Measurements from ENCODE around the gene ALX4. TPM values are rescaled to one million over a fixed set of nuclear protein-coding genes. Genes with fewer than 3 reads are reported as not detected.
A peak's percentile ranks its signal among the peaks of the same experiment; 100 is the strongest.

Gene ALX4
- total and polyA plus RNA-seq, 2 of the 8 experiments (the other 6 are each of a cell fraction or from before 2014, with no cell fraction given) = not detected

DNA sequence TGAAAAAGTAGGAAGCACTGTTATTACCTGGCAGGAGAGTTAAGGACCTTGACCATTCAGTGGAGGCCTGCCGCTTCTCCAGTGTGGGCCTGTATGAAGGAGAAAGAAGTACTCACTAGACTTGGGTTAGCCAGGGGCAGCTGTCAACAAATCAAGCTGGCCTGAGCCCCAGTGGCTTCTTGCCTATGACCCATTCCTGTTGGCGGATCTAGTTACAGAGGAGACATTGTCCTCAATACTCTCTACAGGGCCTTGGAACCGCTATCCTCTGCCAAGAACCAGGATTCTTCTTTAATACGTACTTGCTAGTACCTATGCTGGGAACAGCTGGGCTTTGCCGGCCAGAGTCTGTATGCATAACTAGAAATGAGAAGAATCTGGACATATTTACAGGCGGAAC lies 68.1 kb downstream of the ALX4 start:
- Histone ChIP-seq H2BK120ac (replicated peaks; ENCODE audit: low read depth, low read length) (no peak overlapping the region), H3K79me2 (ENCODE audit: control insufficient read depth in 1 of 2, insufficient read depth in 2 of 2, low read length in 2 of 2) (no peaks in the 10 kb centered on the region), H3K23ac (ENCODE audit: insufficient read length) (no peak overlapping the region), H4K5ac (ENCODE audit: insufficient read length, low read depth, low read length) (no peak overlapping the region), H4K91ac (replicated peaks; ENCODE audit: insufficient read length, low read length) (no peak overlapping the region), H2AFZ (ENCODE audit: low read length) (no peak overlapping the region), H4K8ac (ENCODE audit: extremely low read depth, insufficient read depth, low read length) (no peak overlapping the region), H2BK20ac (ENCODE audit: low read length) (peak overlapping the region; percentile 72; the same call in 1 of the 2 replicates), H2BK15ac (ENCODE audit: low read length) (peak overlapping the region; percentile 77; the same call in 1 of the 2 replicates), H3K23me2 (ENCODE audit: low read depth, low read length) (no peaks in the 10 kb centered on the region), H3K4me2 (ENCODE audit: insufficient read depth in 1 of 2, low read depth in 2 of 2, low read length in 2 of 2) (no peak overlapping the region), H4K20me1 (replicated peaks in 1 of 2; ENCODE audit: control insufficient read depth in 1 of 2, insufficient read depth in 2 of 2, low read length in 2 of 2) (no peaks in the 10 kb centered on the region), H3K14ac (ENCODE audit: insufficient read length) (no peak overlapping the region), H3K27me3 (replicated peaks in 1 of 4; ENCODE audit: control insufficient read depth in 3 of 4, extremely low read depth in 1 of 4, insufficient read depth in 3 of 4, low read length in 3 of 4) (no peaks in the 10 kb centered on the region), H2AK5ac (ENCODE audit: low read depth, low read length) (no peak overlapping the region), H2BK12ac (ENCODE audit: low read depth, low read length) (peak overlapping the region; percentile 71; the same call in 1 of the 2 replicates), H3K4ac (replicated peaks; ENCODE audit: insufficient read length, low read depth, low read length) (no peak overlapping the region), H3K56ac (replicated peaks; ENCODE audit: insufficient read length, low read depth, low read length) (no peak overlapping the region), H3K18ac (ENCODE audit: extremely low read depth, low read length) (0 out of 2 replicates have a peak overlapping the region, but pooled peaks have one; percentile 1), H3K9ac (replicated peaks in 1 of 4; ENCODE audit: extremely low read depth in 1 of 4, low read depth in 3 of 4, low read length in 3 of 4) (no peak overlapping the region), H2BK5ac (ENCODE audit: low read depth, low read length) (peak overlapping the region; percentile 13; the same call in 1 of the 2 replicates), H3K9me3 (ENCODE audit: insufficient read depth in 2 of 2, low read depth in 1 of 2, low read length in 1 of 2) (no peaks in the 10 kb centered on the region), H3K36me3 (ENCODE audit: control insufficient read depth in 2 of 4, insufficient read depth in 4 of 4, low read length in 3 of 4) (peaks cover 0 to 9% (median 0%) of the 10 kb centered on the region in 4 experiments; a peak in 1 of 8 replicates), H3K27ac (ENCODE audit: low read depth, low read length) (no peak overlapping the region), H3K4me1 (replicated peaks in 1 of 4; ENCODE audit: control insufficient read depth in 3 of 4, insufficient read depth in 4 of 4, low read length in 3 of 4) (peaks cover 11 to 23% (median 16%) of the 10 kb centered on the region in 4 experiments), H3K4me3 (ENCODE audit: extremely low read depth in 1 of 4, insufficient read depth in 2 of 4, low read depth in 3 of 4, low read length in 4 of 4) (no peak overlapping the region), H3K79me1 (ENCODE audit: low read depth, low read length) (no peaks in the 10 kb centered on the region)
- ChIA-PET CTCF (ENCODE audit: partially characterized antibody) (interaction anchor here (1.1 to 2.1 kb wide), 4 partner anchors 25 to 108 kb away, joined by 3 to 6 read pairs (median 4); no protein-coding TSS in a partner anchor), POLR2A (ENCODE audit: partially characterized antibody) (no interaction called here)
- DNase-seq (ENCODE audit: low read depth in 1 of 2, low spot score in 2 of 2) (no peak), FAIRE-seq (no peak)
- WGBS, 2 experiments (ENCODE audit: extremely low coverage in 1 of 2, insufficient coverage in 1 of 2, insufficient read length in 1 of 2, insufficient replicate concordance in 2 of 2, low coverage in 1 of 2, low lambda C conversion rate in 2 of 2, missing lambda C conversion rate in 1 of 2) = 93% methylated on average over 6 of the region's 6 CpGs; no CpG with 5 or more reads in 1 of the 2 experiments
- TF ChIP-seq, protein P1, sequence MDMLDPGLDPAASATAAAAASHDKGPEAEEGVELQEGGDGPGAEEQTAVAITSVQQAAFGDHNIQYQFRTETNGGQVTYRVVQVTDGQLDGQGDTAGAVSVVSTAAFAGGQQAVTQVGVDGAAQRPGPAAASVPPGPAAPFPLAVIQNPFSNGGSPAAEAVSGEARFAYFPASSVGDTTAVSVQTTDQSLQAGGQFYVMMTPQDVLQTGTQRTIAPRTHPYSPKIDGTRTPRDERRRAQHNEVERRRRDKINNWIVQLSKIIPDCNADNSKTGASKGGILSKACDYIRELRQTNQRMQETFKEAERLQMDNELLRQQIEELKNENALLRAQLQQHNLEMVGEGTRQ (IDR thresholded peaks at IDR 0.05; ENCODE audit: low read length) = no peak
- TF ChIP-seq, protein P2, sequence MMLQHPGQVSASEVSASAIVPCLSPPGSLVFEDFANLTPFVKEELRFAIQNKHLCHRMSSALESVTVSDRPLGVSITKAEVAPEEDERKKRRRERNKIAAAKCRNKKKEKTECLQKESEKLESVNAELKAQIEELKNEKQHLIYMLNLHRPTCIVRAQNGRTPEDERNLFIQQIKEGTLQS (IDR thresholded peaks at IDR 0.05; ENCODE audit: insufficient read depth, low read depth, low read length) = no peak
- TF ChIP-seq TCF12 (IDR thresholded peaks at IDR 0.05; ENCODE audit: low read depth, low read length) (no peak), CEBPB (IDR thresholded peaks at IDR 0.05; ENCODE audit: low read depth, low read length) (no peak), RBBP5 (IDR thresholded peaks at IDR 0.05; ENCODE audit: borderline replicate concordance, low read depth, low read length) (no peak), CHD2 (IDR thresholded peaks at IDR 0.05; ENCODE audit: low read length) (no peak), JUN (IDR thresholded peaks at IDR 0.05; ENCODE audit: low read depth, low read length) (no peak), POLR2A (IDR thresholded peaks at IDR 0.05; ENCODE audit: control extremely low read depth in 1 of 2, low read depth in 2 of 2, low read length in 2 of 2) (no peak), KDM4A (IDR thresholded peaks at IDR 0.05; ENCODE audit: low read depth, low read length, severe bottlenecking) (no peak), GABPA (IDR thresholded peaks at IDR 0.05; ENCODE audit: borderline replicate concordance, insufficient read depth, low read length) (no peak), SP4 (IDR thresholded peaks at IDR 0.05; ENCODE audit: low read length) (no peak), TAF7 (optimal IDR thresholded peaks at IDR 0.05; ENCODE audit: borderline replicate concordance, low read depth, low read length) (no peak), POU5F1 (IDR thresholded peaks at IDR 0.05; ENCODE audit: low read depth, low read length) (no peak)
